Loucy (cell line): ENCODE measurements around the gene IGF2.
"Not testable (repeated sequence)": the region's sequence is repeated elsewhere in the genome, so short reads cannot be mapped to it uniquely, and the experiment has no call there.

Source experiments
- H2AFZ ChIP-seq: fragments of 200-600 bp; sonication (generic); 2 replicates; pipeline ENCODE4 v1.6.0; 2016; ENCODE audit warnings: antibody characterized with exemption, mild to moderate bottlenecking, low read length, moderate library complexity
- H3F3A ChIP-seq: fragments of 200-600 bp; 2 replicates; pipeline ENCODE4 v1.6.0; 2016; ENCODE audit warnings: antibody characterized with exemption, low read depth, mild to moderate bottlenecking
- H3K27me3 ChIP-seq: fragments of 200-600 bp; sonication (generic); 2 replicates; pipeline ENCODE4 v1.6.1; 2014; ENCODE audit warnings: low read length, mild to moderate bottlenecking; ENCODE audit not compliant: insufficient read depth, poor library complexity, severe bottlenecking
- H3K36me3 ChIP-seq: fragments of 200-600 bp; sonication (generic); 2 replicates; pipeline ENCODE4 v1.6.1; 2016; ENCODE audit warnings: low read length; ENCODE audit not compliant: insufficient read depth
- H3K4me1 ChIP-seq: fragments of 200-600 bp; sonication (generic); 2 replicates; pipeline ENCODE4 v1.5.1; 2014; ENCODE audit warnings: low read length, mild to moderate bottlenecking; ENCODE audit not compliant: insufficient read depth, poor library complexity, severe bottlenecking
- H3K4me2 ChIP-seq: fragments of 200-600 bp; sonication (generic); 2 replicates; pipeline ENCODE4 v1.6.0; 2014; ENCODE audit warnings: antibody characterized with exemption, low read length, low read depth, mild to moderate bottlenecking; ENCODE audit not compliant: poor library complexity, severe bottlenecking
- H3K4me3 ChIP-seq: fragments of 200-600 bp; sonication (generic); 2 replicates; pipeline ENCODE4 v1.5.1; 2014; ENCODE audit warnings: low read length, mild to moderate bottlenecking, mixed read lengths; ENCODE audit not compliant: poor library complexity, severe bottlenecking
- H3K79me2 ChIP-seq: fragments of 200-600 bp; sonication (generic); 2 replicates; pipeline ENCODE4 v1.6.1; 2014; ENCODE audit warnings: low read length; ENCODE audit not compliant: insufficient read depth
- H3K9ac ChIP-seq: fragments of 200-600 bp; sonication (generic); 2 replicates; pipeline ENCODE4 v1.6.0; 2014; ENCODE audit warnings: mild to moderate bottlenecking, low read depth, low read length, moderate library complexity; ENCODE audit not compliant: poor library complexity, severe bottlenecking
- H3K9me2 ChIP-seq: fragments of 200-600 bp; sonication (generic); replicated peaks from 2 replicates; pipeline ENCODE4 v1.6.1; 2016; ENCODE audit warnings: low read depth, low read length, mixed read lengths
- H3K9me3 ChIP-seq: fragments of 200-600 bp; sonication (generic); 2 replicates; pipeline ENCODE4 v1.6.1; 2014; ENCODE audit warnings: mild to moderate bottlenecking, antibody characterized with exemption, low read length, low read depth; ENCODE audit not compliant: insufficient read depth
- H4K20me1 ChIP-seq: fragments of 200-600 bp; sonication (generic); 2 replicates; pipeline ENCODE4 v1.6.0; 2014; ENCODE audit warnings: antibody characterized with exemption, low read length, mild to moderate bottlenecking; ENCODE audit not compliant: insufficient read depth, poor library complexity, severe bottlenecking
- CTCF ChIP-seq: fragments of 200-600 bp; sonication (generic); conservative IDR thresholded peaks from 2 replicates; pipeline ENCODE4 v1.5.1; 2014; ENCODE audit warnings: mild to moderate bottlenecking, antibody characterized with exemption, low read length
- EZH2phosphoT487 ChIP-seq: fragments of 200-600 bp; IDR thresholded peaks from 2 replicates; pipeline ENCODE4 v1.6.1; 2018; ENCODE audit warnings: antibody characterized with exemption, mild to moderate bottlenecking, moderate library complexity, borderline replicate concordance

Gene IGF2

GRCh38 chr11:2126520-2127085 is 12.6 kb downstream of the IGF2 start:
- Histone ChIP-seq H4K20me1 (no peaks in the 10 kb centered on the region), H3K4me3 (no peak overlapping the region)

GRCh38 chr11:2124736-2125484 is 14.3 kb downstream of the IGF2 start:
- H3K9ac ChIP-seq, H3K27me3 ChIP-seq, H3K9me3 ChIP-seq, H3K79me2 ChIP-seq, H2AFZ ChIP-seq, H3F3A ChIP-seq, H4K20me1 ChIP-seq, H3K36me3 ChIP-seq, H3K4me2 ChIP-seq, H3K9me2 ChIP-seq, H3K4me3 ChIP-seq, H3K4me1 ChIP-seq: not testable (repeated sequence)

More at GRCh38 chr11:2126520-2127085, 12.6 kb downstream of the IGF2 start:
- Histone ChIP-seq H2AFZ (no peak overlapping the region), H3K4me1 (no peaks in the 10 kb centered on the region), H3K9me3 (no peaks in the 10 kb centered on the region), H3K9ac (no peak overlapping the region), H3K9me2 (no peaks in the 10 kb centered on the region), H3K79me2 (no peaks in the 10 kb centered on the region), H3K36me3 (no peaks in the 10 kb centered on the region), H3F3A (no peaks in the 10 kb centered on the region), H3K27me3 (no peaks in the 10 kb centered on the region), H3K4me2 (no peak overlapping the region)
- TF ChIP-seq CTCF, result no peak
- TF ChIP-seq EZH2phosphoT487, result no peak

- Histone ChIP-seq H3K4me3 (no peak overlapping the region), H3F3A (no peaks in the 10 kb centered on the region), H3K4me2 (no peak overlapping the region), H3K27me3 (no peaks in the 10 kb centered on the region), H2AFZ (no peak overlapping the region), H3K9me2 (no peaks in the 10 kb centered on the region), H3K79me2 (no peaks in the 10 kb centered on the region), H3K9me3 (no peaks in the 10 kb centered on the region), H3K4me1 (no peaks in the 10 kb centered on the region), H3K36me3 (no peaks in the 10 kb centered on the region), H4K20me1 (no peaks in the 10 kb centered on the region), H3K9ac (no peak overlapping the region)
- TF ChIP-seq CTCF, result no peak
- no peak for TF ChIP-seq EZH2phosphoT487
Observed at GRCh38 chr11:2123628-2123960, 15.6 kb downstream of the IGF2 start.
